Hypothalamus (tissue), 51 donors: ENCODE data around the gene MCC.

Source experiments
- DNase-seq, 51 donors: peaks; one replicate each; lab custom pipeline; 2025; lab: John Stamatoyannopoulos, UW

MCC gene

GRCh38 chr5:113025596-113025995 lies 462.7 kb downstream of the MCC start:
- DNase-seq = no peak

- DNase-seq = no peak
These were observed 464.1 kb downstream of the MCC start for GRCh38 chr5:113024076-113024697.

GRCh38 chr5:113022661-113023060 lies 465.6 kb downstream of the MCC start:
- DNase-seq = no peak

- DNase-seq = no peak
These were observed 467.6 kb downstream of the MCC start for GRCh38 chr5:113020461-113021273.

- no peak for DNase-seq
These were observed 470.2 kb downstream of the MCC start for GRCh38 chr5:113017881-113018635.

GRCh38 chr5:113005454-113005853 lies 482.8 kb downstream of the MCC start:
- no peak for DNase-seq

- no peak for DNase-seq
These were observed 484.5 kb downstream of the MCC start for GRCh38 chr5:113003763-113004162.

GRCh38 chr5:113002423-113002822 lies 485.8 kb downstream of the MCC start:
- DNase-seq = no peak

GRCh38 chr5:113000466-113000865 lies 487.8 kb downstream of the MCC start:
- DNase-seq = no peak

- no peak for DNase-seq
These were observed 490.0 kb downstream of the MCC start for GRCh38 chr5:112998296-112998695.

- no peak for DNase-seq
These were observed 491.4 kb downstream of the MCC start for GRCh38 chr5:112996830-112997374.

- peak in 42 of 51 donors; percentile 1 to 83 (median 36) for DNase-seq
These were observed 492.3 kb downstream of the MCC start for GRCh38 chr5:112995764-112996618.

- no peak for DNase-seq
These were observed 502.0 kb downstream of the MCC start for GRCh38 chr5:112986224-112986623.

GRCh38 chr5:112983363-112983762 lies 504.9 kb downstream of the MCC start:
- DNase-seq = no peak

- DNase-seq = no peak
These were observed 508.5 kb downstream of the MCC start for GRCh38 chr5:112979723-112980122.

- DNase-seq = no peak
These were observed 509.4 kb downstream of the MCC start for GRCh38 chr5:112978836-112979235.

GRCh38 chr5:112977440-112977861 lies 510.8 kb downstream of the MCC start:
- peak in 1 of 51 donors; percentile 64 for DNase-seq

GRCh38 chr5:112976432-112977309 lies 511.6 kb downstream of the MCC start, which contains the start of gene DCP2:
TSS of gene DCP2 (plus strand) at chr5:112976798. CDS start at chr5:112976934, 136 bp downstream.
- peak; percentile 41 to 97 (median 89) for DNase-seq
